WTC11 (cell line): ENCODE data around the gene SAT1.

Experiments
- ATF2 ChIP-seq: sonication (generic); formaldehyde crosslinking; IDR thresholded peaks from 2 replicates; pipeline ENCODE4 v1.8.1; 2022; ENCODE audit warnings: low read depth, missing genetic modification reagents, borderline replicate concordance
- CBFB ChIP-seq: sonication (generic); formaldehyde crosslinking; IDR thresholded peaks from 2 replicates; pipeline ENCODE4 v1.8.1; 2022; ENCODE audit warnings: mild to moderate bottlenecking, low read depth, missing genetic modification reagents
- CTCF ChIP-seq: fragments of 200-600 bp; IDR thresholded peaks from 2 replicates; pipeline ENCODE4 v1.8.0; 2022; ENCODE audit warnings: antibody characterized with exemption
- E2F1 ChIP-seq: sonication (generic); formaldehyde crosslinking; IDR thresholded peaks from 2 replicates; pipeline ENCODE4 v1.8.0; 2022; ENCODE audit warnings: mild to moderate bottlenecking, missing genetic modification reagents
- ESRRA ChIP-seq: sonication (generic); formaldehyde crosslinking; IDR thresholded peaks from 2 replicates; pipeline ENCODE4 v1.8.1; 2022; ENCODE audit warnings: mild to moderate bottlenecking, missing genetic modification reagents, borderline replicate concordance
- FOXK1 ChIP-seq: sonication (generic); formaldehyde crosslinking; IDR thresholded peaks from 2 replicates; pipeline ENCODE4 v1.8.0; 2022; ENCODE audit warnings: mild to moderate bottlenecking, moderate library complexity, missing genetic modification reagents
- JUN ChIP-seq: sonication (generic); formaldehyde crosslinking; IDR thresholded peaks from 2 replicates; pipeline ENCODE4 v1.8.0; 2023; ENCODE audit warnings: mild to moderate bottlenecking, missing genetic modification reagents
- MAX ChIP-seq: sonication (generic); formaldehyde crosslinking; IDR thresholded peaks from 2 replicates; pipeline ENCODE4 v1.8.0; 2022; ENCODE audit warnings: mild to moderate bottlenecking, missing genetic modification reagents
- MXD4 ChIP-seq: fragments of 250-450 bp; sonication (Bioruptor Pico); IDR thresholded peaks from 2 replicates; pipeline ENCODE4 v1.8.0; 2021; ENCODE audit warnings: mild to moderate bottlenecking, moderate library complexity, borderline replicate concordance
- SMAD3 ChIP-seq: sonication (generic); formaldehyde crosslinking; IDR thresholded peaks from 2 replicates; pipeline ENCODE4 v1.8.0; 2022; ENCODE audit warnings: missing genetic modification reagents, mild to moderate bottlenecking, borderline replicate concordance
- SOX15 ChIP-seq: fragments of 250-450 bp; sonication (Bioruptor Pico); IDR thresholded peaks from 2 replicates; pipeline ENCODE4 v1.9.0; 2021; ENCODE audit warnings: mild to moderate bottlenecking
- ZNF263 ChIP-seq: sonication (generic); formaldehyde crosslinking; IDR thresholded peaks from 2 replicates; pipeline ENCODE4 v1.8.1; 2022; ENCODE audit warnings: low read depth, mild to moderate bottlenecking, moderate library complexity, missing genetic modification reagents
- ZSCAN18 ChIP-seq: fragments of 250-450 bp; sonication (Bioruptor Pico); IDR thresholded peaks from 2 replicates; pipeline ENCODE4 v2.1.2; 2022; ENCODE audit warnings: mild to moderate bottlenecking, moderate library complexity

GRCh38 chrX:23766650-23767551 lies 16.1 kb upstream of the SAT1 start:
- TF ChIP-seq ATF2 (no peak), E2F1 (no peak), ZNF263 (CRISPR knock-in tag) (no peak), CTCF (no peak), FOXK1 (CRISPR knock-in tag) (no peak), SOX15 (CRISPR knock-in tag) (no peak), MAX (CRISPR knock-in tag) (no peak), SMAD3 (CRISPR knock-in tag) (no peak), CBFB (CRISPR knock-in tag) (no peak), MXD4 (CRISPR knock-in tag) (no peak), JUN (CRISPR knock-in tag) (no peak), ZSCAN18 (CRISPR knock-in tag) (no peak), ESRRA (CRISPR knock-in tag) (no peak)
